ENCODE measurements around the gene KLRC3.
"Not testable (repeated sequence)": the region's sequence is repeated elsewhere in the genome, so short reads cannot be mapped to it uniquely, and the experiment has no call there.

The KLRC3 gene

DNA sequence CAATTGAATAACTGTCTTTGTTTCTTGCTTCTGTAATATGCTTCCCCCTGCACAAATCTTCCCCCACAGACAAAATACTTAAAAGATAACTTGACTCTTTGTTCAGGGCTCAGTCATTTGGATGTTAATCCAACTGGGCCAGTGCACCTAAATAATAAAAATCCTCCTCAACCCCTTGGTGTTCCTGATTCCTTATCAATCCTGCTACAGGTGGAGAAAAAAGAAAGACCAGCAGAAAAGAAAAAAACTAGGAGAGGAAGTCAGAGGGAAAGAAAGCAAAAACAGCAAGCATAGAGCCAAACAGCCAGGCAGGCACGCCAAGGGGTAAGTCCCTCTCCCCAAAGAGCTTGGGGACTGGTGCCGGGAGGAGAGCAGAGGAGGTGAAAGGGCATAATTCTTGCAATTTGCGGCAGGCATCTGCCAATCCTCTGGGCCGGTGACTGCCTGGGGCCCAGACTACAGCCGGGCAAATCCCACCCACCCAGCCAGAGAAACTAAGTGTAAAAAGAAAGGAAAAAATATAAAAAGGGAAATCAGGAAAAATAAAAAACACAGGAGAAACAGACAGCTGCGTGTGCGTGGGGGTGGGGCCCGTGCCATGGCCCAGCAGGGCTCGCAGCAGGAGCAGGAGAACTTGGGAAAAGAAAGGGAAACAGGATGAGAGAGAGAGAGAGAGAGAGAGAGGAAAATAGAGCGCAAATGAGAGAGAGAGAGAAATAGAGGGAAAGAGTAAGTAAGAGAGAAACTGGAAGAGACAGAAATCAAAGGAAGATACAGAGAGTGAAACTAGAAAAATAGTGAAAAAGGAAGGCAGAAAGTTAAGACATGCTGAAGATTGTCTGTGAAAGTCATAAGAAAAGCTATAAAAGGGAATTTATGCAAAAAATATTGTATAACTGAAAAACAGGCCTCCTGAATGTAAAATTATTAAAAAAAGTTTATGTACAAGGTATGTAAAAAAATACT is 51.9 kb downstream of the KLRC3 start:
- no peak for DNase-seq (ENCODE audit: low read depth)

DNA sequence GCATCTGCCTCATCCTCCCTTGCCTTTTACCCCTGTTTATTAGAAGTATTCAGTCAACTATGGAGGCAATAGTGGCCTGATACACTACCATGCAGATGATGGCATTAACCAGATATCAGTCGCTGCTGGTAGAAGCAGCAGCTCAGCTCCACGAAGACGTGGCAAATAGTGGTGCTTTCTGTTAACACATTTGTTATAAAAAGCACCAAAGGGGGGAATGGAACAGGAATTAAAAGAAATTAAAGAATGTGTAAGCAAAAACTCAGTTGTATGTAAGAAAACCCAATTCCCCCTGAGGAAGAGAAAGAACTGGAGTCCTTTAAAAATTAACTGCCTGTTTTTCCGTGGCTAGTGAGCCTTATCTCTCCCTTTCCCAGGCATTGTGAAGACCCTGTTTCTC is 52.7 kb downstream of the KLRC3 start:
- not testable (repeated sequence) for DNase-seq (ENCODE audit: low read depth)

DNA sequence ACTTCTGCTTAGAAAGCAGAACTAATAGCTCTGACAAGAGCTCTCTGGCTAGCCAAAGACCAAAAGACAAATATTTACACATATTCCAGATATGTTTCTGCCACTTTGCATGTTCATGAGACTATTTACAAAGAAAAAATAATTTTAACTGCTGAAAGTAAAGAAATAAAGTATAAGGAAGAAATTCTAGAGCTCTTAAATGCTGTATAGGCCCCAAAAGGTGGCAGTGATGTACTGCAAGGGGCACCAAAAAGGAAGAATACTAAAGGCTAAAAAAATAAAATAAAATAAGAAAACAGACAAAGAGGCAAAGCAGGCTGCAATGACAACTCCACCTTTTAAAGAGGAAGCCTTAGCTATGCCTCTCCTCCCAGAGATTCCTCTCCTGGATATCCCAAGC is 53.5 kb downstream of the KLRC3 start:
- no peak for DNase-seq (ENCODE audit: low read depth)

DNA sequence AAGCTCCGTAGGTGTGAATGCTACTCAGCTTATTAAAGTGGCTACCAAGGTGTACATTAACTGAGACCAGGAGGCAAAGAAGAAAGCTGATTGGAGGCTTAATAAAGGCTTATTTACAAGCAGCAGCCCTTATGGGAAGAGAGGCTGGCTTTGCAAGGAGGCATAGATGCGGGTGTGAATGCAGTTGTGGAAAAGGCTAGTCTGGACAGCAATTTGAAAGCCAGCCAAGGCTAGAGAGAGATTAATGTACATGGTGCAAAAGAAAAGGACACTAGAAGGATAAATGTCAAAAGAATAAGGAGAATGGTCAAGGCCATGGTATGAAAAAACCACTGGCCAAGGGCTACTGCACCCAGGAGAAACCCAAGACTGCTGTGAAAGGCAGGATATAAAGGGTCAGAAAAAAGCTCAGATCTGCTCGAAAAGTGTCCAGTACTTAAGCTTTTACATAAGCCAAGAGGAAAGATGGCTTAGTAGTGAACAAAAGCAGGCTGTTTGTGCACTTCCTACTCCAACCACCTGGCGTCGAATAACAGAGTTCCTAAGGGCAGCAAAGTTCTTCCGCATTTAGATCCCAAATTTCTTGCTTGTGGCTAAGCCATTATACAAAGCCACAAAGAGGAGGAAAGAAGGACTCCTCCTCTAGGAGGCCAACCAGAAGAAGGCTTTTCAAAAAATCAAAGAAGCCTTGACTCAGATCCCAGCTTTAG is 54.5 kb downstream of the KLRC3 start:
- DNase-seq (ENCODE audit: low read depth) = no peak

DNA sequence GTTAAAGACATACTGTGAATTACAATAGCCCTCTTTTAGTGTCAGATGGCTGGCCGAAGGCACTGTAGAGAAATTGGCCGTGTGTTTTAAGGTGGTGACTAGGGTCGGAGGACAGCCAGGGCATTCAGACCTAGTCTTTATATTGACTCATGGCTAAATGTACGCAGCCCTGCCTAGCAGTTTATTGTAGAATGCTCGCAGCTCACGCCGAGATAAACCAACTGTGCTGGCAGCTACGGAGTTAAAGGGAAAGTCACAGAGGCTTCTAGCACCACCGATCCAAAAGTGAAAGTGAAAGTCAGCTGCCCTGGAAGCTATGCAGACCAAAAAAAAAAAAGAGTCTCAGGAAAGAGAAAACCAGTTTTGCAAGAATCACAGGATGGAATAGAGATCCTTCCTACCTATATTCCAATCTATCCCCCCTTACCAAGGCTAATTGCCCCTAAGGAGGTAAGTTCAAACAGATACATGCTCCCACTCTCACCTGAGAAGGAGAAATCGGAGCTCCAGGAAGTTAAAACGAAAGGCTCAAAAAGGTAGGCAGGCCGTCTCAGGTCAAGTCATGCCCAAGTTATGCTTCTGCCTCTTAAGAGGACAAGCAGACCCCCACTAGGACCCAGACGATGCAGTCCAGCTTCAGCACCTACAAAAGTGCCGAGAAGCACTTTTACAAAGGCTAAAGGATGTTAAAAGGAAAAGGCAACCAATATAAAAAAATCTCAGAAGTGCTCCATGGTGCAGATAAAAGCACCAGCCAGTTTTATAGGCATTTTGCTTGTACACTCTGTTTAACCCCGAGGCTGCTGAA is 55.4 kb downstream of the KLRC3 start:
- DNase-seq (ENCODE audit: low read depth) = no peak

DNA sequence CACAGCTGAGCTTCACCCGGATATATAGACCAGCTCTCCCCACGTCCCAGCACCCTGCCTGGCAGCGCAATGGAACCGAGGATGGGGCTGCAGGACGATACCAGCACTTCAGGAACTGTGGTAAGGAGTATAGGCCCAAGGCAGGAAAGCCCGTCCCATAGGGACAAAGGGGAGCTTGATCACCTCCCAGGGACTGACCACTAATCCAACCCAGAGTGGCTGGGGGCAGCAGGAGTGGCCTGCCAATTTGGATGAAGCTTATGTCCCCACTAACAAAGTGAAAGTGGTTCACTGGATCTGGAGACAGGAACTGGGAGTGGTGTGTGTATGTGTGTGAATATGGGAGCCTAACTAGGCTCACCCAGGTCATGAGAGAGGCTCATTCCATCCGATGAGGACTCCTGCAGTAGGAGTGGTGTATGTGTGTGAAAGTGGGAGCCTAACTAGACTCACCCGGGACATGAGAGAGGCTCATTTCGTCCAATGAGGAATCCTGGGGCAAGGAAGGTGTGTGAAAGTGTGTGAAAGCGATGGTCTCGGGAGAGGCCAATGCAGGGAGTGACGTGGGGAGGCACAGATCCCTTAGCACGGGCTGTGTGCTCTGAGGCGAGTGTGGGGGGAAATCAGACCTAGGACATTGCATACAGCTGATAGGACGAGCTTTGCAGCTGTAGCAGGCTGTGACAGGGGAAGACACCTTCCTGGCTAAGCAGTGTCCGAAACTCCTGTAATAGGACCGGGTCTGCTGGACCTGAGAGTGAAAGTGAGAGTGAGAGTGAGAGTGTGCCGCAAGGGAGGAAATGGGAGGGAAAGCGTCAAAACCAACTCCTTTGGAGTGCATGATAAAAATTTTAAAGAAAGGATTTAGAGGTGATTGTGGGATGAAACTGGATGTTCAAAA is 56.2 kb downstream of the KLRC3 start:
- no peak for DNase-seq (ENCODE audit: low read depth)

DNA sequence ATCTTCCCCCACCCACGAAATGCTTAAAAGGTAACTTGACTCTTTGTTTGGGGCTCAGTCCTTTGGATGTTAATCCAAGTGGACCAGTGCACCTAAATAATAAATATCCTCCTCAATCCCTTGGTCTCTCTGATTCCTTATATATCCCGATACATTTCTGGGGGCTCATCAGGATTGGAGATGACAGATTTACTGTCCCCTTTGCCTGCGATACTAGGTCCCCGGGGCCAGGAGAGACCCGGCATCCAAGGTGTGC is 56.8 kb downstream of the KLRC3 start:
- no peak for DNase-seq (ENCODE audit: low read depth)

DNA sequence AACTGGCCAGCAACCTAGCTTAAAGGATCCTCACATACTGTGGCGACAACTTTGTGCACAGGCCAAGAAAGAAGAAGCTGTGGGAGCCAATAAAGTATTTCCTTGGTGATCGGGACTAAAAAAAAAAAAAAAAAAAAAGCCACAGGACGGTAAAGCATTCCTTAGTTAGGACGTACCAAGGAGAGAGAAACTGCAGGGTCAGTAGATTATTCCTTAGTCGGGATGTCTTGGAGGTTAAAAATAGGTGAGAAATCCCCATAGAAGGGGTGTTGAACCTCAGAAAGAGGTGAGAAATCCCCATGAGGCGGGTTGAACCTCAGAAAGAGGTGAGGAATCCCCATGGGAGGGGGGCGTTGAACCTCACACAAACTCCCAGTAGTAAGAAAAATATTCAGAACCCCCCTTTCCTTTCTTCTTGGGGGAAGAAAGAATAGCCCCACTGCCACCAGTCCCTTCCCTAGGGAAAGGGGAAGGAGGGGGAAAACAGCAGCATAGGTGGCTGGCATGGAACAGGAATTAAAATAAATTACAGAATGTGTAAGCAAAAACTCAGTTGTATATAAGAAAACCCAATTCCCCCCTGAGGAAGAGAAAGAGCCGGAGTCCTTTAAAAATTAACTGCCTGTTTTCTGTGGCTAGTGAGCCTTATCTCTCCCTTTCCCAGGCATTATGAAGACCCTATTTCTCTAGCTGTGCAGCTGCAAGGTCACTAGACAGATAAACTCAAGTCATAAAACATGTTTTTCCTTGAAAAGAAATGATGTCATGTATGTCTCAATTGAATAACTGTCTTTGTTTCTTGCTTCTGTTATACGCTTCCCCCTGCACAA is 57.4 kb downstream of the KLRC3 start:
- DNase-seq (ENCODE audit: low read depth) = no peak

DNA sequence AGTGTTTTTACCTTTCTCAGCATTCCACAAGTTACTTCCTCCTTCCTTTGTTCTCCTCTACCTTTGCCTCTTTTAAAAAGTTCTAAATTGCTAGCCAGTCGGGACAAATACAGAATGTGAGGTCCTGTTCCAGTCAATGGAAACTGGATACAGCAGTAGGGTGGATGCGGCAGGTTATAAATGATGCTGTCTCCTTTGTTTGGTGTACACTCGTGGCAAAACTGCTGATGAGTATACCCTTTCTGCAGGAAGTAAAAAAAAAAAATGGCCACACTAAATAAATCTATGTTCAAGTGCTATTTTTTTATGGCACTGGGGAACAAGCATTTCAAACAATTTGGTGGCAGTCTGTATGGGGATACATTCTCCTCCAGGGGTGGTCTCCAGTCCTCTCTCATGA is 58.1 kb downstream of the KLRC3 start:
- no peak for DNase-seq (ENCODE audit: low read depth)

All from activated gamma-delta T cell treated with anti-CD3 and anti-CD28 coated beads, Interleukin-2, amount 50 U/mL, for 16 hours (primary cell).